GM12878 (cell line): Measurements from ENCODE around the gene TBCA. TPM values are rescaled to one million over a fixed set of nuclear protein-coding genes. Genes with fewer than 3 reads are reported as not detected.

ENCODE experiments used
- ATAC-seq: fragments of 200-7000 bp; cut with Tn5 transposase; 3 replicates; pipeline ENCODE4 v1.9.1; 2020; ENCODE audit warnings: mild to moderate bottlenecking, moderate library complexity
- BruUV-seq: library from RNA; stranded (reverse); fragments of 400-500 nt; replicated peaks from 2 replicates; lab custom pipeline; 2021; lab: Mats Ljungman, UMichigan
- CTCF ChIA-PET: fragments of 300-600 bp; sonication (Branson Sonifier 250); formaldehyde crosslinking; extraction: SDS; loops from one replicate; lab custom pipeline; 2021; ENCODE audit warnings: inconsistent platforms; lab: Yijun Ruan, JAX
- POLR2A ChIA-PET: fragments of 350-600 bp; formaldehyde crosslinking; extraction: SDS; loops from one replicate; lab custom pipeline; 2021; ENCODE audit warnings: inconsistent platforms; lab: Charles Lee
- RAD21 ChIA-PET: fragments of 300-600 bp; sonication (Branson Sonifier 250); formaldehyde crosslinking; loops from one replicate; lab custom pipeline; 2023; ENCODE audit warnings: antibody characterized with exemption; ENCODE audit not compliant: unreplicated experiment; lab: Charles Lee
- SMC1A ChIA-PET: fragments of 300-600 bp; sonication (Branson Sonifier 250); formaldehyde crosslinking; loops from one replicate; lab custom pipeline; 2023; ENCODE audit not compliant: unreplicated experiment, uncharacterized antibody; lab: Charles Lee
- DNase-seq: peaks from one replicate; pipeline ENCODE4 v3.0.0-alpha.2; 2011; ENCODE audit warnings: low read depth, low spot score
- FAIRE-seq: peaks from 3 replicates; lab custom pipeline; 2011; peaks lifted over from hg19 to GRCh38; lab: Jason Lieb, UNC
- H2AFZ ChIP-seq: 2 replicates; pipeline ENCODE4 v1.6.0; 2011; ENCODE audit warnings: low read depth, low read length, control low read depth; ENCODE audit not compliant: control insufficient read depth
- H3K27ac ChIP-seq: 2 replicates; pipeline ENCODE4 v1.5.1; 2011; ENCODE audit warnings: control low read depth; ENCODE audit not compliant: control insufficient read depth, insufficient read depth
- H3K27me3 ChIP-seq, 2 experiments: replicated peaks in 1 of 2; 2 replicates each; pipeline versions ENCODE4 v1.6.0 to v1.6.1; 2011; ENCODE audit warnings: low read length in 1 of 2; ENCODE audit not compliant: control insufficient read depth in 2 of 2, insufficient read depth in 2 of 2
- H3K36me3 ChIP-seq, 2 experiments: 2 replicates each; pipeline ENCODE4 v1.5.1; 2011; ENCODE audit warnings: low read length in 1 of 2; ENCODE audit not compliant: control insufficient read depth in 2 of 2, insufficient read depth in 2 of 2
- H3K4me1 ChIP-seq: 2 replicates; pipeline ENCODE4 v1.6.1; 2011; ENCODE audit warnings: mild to moderate bottlenecking, low read length, moderate library complexity, mixed read lengths; ENCODE audit not compliant: control insufficient read depth, insufficient read depth
- H3K4me2 ChIP-seq: 2 replicates; pipeline ENCODE4 v1.6.0; 2011; ENCODE audit warnings: control low read depth; ENCODE audit not compliant: control insufficient read depth, insufficient read depth
- H3K4me3 ChIP-seq: fragments of 200-600 bp; sonication (generic); 2 replicates; pipeline ENCODE4 v1.5.1; 2016
- H3K79me2 ChIP-seq: 2 replicates; pipeline ENCODE4 v1.6.0; 2011; ENCODE audit warnings: low read length; ENCODE audit not compliant: control insufficient read depth, insufficient read depth
- H3K9ac ChIP-seq: 2 replicates; pipeline ENCODE4 v1.8.0; 2011; ENCODE audit warnings: low read length, control low read depth, mixed read lengths; ENCODE audit not compliant: control insufficient read depth, insufficient read depth
- H3K9me3 ChIP-seq: replicated peaks from 3 replicates; pipeline ENCODE4 v1.5.1; 2011; ENCODE audit warnings: mild to moderate bottlenecking, low read length; ENCODE audit not compliant: control insufficient read depth, insufficient read depth
- H4K20me1 ChIP-seq: 2 replicates; pipeline ENCODE4 v1.6.0; 2011; ENCODE audit not compliant: control insufficient read depth, insufficient read depth
- CBX3 ChIP-seq: fragments of 200-600 bp; sonication (generic); IDR thresholded peaks from 2 replicates; pipeline ENCODE4 v1.6.1; 2016; ENCODE audit warnings: low read depth, borderline replicate concordance
- JUNB ChIP-seq: IDR thresholded peaks from 2 replicates; pipeline ENCODE4 v1.6.1; 2016; ENCODE audit warnings: antibody characterized with exemption, mild to moderate bottlenecking
- MTA3 ChIP-seq: IDR thresholded peaks from 2 replicates; pipeline ENCODE4 v1.6.1; 2012; ENCODE audit warnings: low read length, inconsistent platforms, borderline replicate concordance
- NFIC ChIP-seq: IDR thresholded peaks from 2 replicates; pipeline ENCODE4 v1.6.1; 2012; ENCODE audit warnings: low read depth, mild to moderate bottlenecking, inconsistent platforms, low read length, moderate library complexity
- RUNX3 ChIP-seq: IDR thresholded peaks from 2 replicates; pipeline ENCODE4 v1.6.1; 2012; ENCODE audit warnings: low read length, inconsistent platforms
- ZNF207 ChIP-seq: fragments of 450-650 bp; IDR thresholded peaks from 2 replicates; pipeline ENCODE4 v1.6.1; 2014; ENCODE audit warnings: antibody characterized with exemption, mild to moderate bottlenecking, borderline replicate concordance
- WGBS: methylation state at CpG from one replicate; pipeline ENCODE4 v1.1.6; 2016; ENCODE audit warnings: low lambda C conversion rate; ENCODE audit not compliant: insufficient replicate concordance, insufficient coverage; ENCODE audit errors: missing lambda C conversion rate; 5-methylcytosine and 5-hydroxymethylcytosine counted together
- in situ Hi-C: fragments of 300-500 bp; cut with MboI; formaldehyde crosslinking; loops from 9 replicates; pipeline ENCODE4 v1.14.3; 2018; ENCODE audit warnings: mixed read lengths
- intact Hi-C: fragments of 100-400 bp; cut with micrococcal nuclease; formaldehyde crosslinking; loops from one replicate; pipeline ENCODE4 v1.14.2; 2022; ENCODE audit not compliant: unreplicated experiment
- polyA plus RNA-seq, 11 experiments: library from polyadenylated mRNA; depleted of rRNA in 4 of 11; unstranded in 6 of 11; stranded (reverse) in 5 of 11; fragments of >200 nt; fragmentation: Nextera tagmentation in 4 of 11; fragmentation: Illumina TruSeq in 1 of 11; extraction: Ambion mirVana in 4 of 11; extraction: Trizol in 1 of 11; gene quantifications; 1 replicate in 1 of 11; 2 replicates in 10 of 11; pipeline versions ENCODE4 v1.2.1 to v1.2.3, GENCODE V29; 2011 to 2016; ENCODE audit warnings: inconsistent platforms in 2 of 11, missing spikeins in 2 of 11, low read depth in 1 of 11
- total RNA-seq, 4 experiments: library from RNA; depleted of rRNA in 3 of 4; stranded (reverse); fragments of >200 nt in 3 of 4; fragmentation: Illumina TruSeq in 1 of 4; extraction: Trizol in 1 of 4; gene quantifications; 2 replicates each; pipeline versions ENCODE4 v1.2.1 to v1.2.3, GENCODE V29; 2013 to 2021
- TF ChIP-seq, protein P1 (sequence below): IDR thresholded peaks from 2 replicates; pipeline ENCODE4 v1.6.1; 2012; ENCODE audit warnings: low read length, inconsistent platforms
- TF ChIP-seq, protein P2 (sequence below): fragments of 450-650 bp; IDR thresholded peaks from 2 replicates; pipeline ENCODE4 v1.6.1; 2017; ENCODE audit warnings: mild to moderate bottlenecking

Gene TBCA
- total and polyA plus RNA-seq, 10 of the 15 experiments (the other 5 are each of a cell fraction or from before 2014, with no cell fraction given), result 86.3 to 647 (median 294) TPM

DNA sequence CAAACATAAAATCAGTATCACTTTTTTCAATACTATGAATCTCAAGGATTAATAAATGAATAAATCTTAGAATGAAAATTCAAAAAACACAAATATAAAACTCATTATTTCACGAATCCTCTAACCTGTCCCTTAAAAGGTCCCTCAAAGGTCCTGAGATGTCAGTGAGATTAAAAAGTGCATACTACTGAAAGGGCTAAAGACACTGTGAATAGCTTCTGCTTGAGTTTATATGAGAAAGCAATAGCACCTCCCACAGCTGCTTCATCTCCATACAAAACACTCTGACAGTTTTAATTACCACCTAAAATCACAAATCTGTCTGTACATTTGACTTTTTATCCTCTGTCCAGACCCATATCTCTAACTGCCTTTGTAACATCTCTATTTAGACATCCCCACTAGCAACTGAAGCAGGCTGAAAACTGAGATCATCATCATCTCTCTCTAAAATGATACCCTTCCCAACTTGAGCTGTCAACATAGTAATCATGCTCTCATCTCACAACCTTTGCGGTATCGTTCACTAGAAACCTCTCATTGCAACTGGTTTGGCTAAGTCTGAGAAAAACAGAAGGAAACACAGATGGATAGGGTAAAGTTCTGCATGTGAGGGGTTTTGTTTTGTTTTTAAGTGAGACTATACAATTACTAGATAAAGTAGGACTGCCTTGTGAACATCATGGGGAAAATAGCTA lies 56.3 kb downstream of the TBCA start:
- in situ Hi-C loops (no loop called here), intact Hi-C loops (loop anchor here (5.0 to 10.0 kb wide), 2 partner anchors 52 to 135 kb away; no protein-coding TSS in a partner anchor)
- peaks cover 53% of the 10 kb centered on the region for H3K79me2 ChIP-seq
- no peak overlapping the region for H3K4me3 ChIP-seq
- ATAC-seq, result peak; percentile 60
- H4K20me1 ChIP-seq, result no peaks in the 10 kb centered on the region
- ChIA-PET CTCF (interaction anchor here (0.9 to 1.6 kb wide), 6 partner anchors 10 to 159 kb away, joined by 3 to 5 read pairs (median 4); no protein-coding TSS in a partner anchor), SMC1A (interaction anchor here (0.6 to 2.4 kb wide), 11 partner anchors 8 to 133 kb away, joined by 3 to 10 read pairs (median 3); no protein-coding TSS in a partner anchor)
- 53% methylated on average over 3 of the region's 3 CpGs for WGBS
- FAIRE-seq, result peak; percentile 83
- H3K27ac ChIP-seq, result peak overlapping the region; percentile 75
- TF ChIP-seq CBX3 (no peak), MTA3 (no peak), RUNX3 (peak; percentile 77), NFIC (0 out of 2 replicates have a peak, but pooled peaks have one; percentile 33), JUNB (peak; percentile 42; the same call in 1 of the 2 replicates), ZNF207 (no peak)
- TF ChIP-seq, protein P1, sequence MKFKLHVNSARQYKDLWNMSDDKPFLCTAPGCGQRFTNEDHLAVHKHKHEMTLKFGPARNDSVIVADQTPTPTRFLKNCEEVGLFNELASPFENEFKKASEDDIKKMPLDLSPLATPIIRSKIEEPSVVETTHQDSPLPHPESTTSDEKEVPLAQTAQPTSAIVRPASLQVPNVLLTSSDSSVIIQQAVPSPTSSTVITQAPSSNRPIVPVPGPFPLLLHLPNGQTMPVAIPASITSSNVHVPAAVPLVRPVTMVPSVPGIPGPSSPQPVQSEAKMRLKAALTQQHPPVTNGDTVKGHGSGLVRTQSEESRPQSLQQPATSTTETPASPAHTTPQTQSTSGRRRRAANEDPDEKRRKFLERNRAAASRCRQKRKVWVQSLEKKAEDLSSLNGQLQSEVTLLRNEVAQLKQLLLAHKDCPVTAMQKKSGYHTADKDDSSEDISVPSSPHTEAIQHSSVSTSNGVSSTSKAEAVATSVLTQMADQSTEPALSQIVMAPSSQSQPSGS, result 0 out of 2 replicates have a peak, but pooled peaks have one; percentile 16
- TF ChIP-seq, protein P2, sequence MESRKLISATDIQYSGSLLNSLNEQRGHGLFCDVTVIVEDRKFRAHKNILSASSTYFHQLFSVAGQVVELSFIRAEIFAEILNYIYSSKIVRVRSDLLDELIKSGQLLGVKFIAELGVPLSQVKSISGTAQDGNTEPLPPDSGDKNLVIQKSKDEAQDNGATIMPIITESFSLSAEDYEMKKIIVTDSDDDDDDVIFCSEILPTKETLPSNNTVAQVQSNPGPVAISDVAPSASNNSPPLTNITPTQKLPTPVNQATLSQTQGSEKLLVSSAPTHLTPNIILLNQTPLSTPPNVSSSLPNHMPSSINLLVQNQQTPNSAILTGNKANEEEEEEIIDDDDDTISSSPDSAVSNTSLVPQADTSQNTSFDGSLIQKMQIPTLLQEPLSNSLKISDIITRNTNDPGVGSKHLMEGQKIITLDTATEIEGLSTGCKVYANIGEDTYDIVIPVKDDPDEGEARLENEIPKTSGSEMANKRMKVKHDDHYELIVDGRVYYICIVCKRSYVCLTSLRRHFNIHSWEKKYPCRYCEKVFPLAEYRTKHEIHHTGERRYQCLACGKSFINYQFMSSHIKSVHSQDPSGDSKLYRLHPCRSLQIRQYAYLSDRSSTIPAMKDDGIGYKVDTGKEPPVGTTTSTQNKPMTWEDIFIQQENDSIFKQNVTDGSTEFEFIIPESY, result peak; percentile 82
- TF ChIP-seq, all 136 proteins: peak for 5
- H3K9ac ChIP-seq, result no peak overlapping the region
- peak overlapping the region; percentile 51 for H3K4me2 ChIP-seq
- H3K9me3 ChIP-seq, result no peaks in the 10 kb centered on the region; the same call in 2 of the 3 replicates
- no peaks in the 10 kb centered on the region for H3K27me3 ChIP-seq
- ChIA-PET RAD21 (interaction anchor here (0.7 to 2.0 kb wide), 11 partner anchors 10 to 216 kb away, joined by 3 to 7 read pairs (median 4); no protein-coding TSS in a partner anchor), POLR2A (interaction anchor here (0.8 to 2.0 kb wide), 7 partner anchors 10 to 89 kb away, joined by 3 to 7 read pairs (median 4); no protein-coding TSS in a partner anchor)
- no peak overlapping the region; the same call in 1 of the 2 replicates for H2AFZ ChIP-seq
- no peaks in the 10 kb centered on the region; a peak in 1 of 4 replicates for H3K36me3 ChIP-seq
- H3K4me1 ChIP-seq, result peaks cover 6% of the 10 kb centered on the region
- DNase-seq, result no peak
- no TSS peak for BruUV-seq
